ENCODE results near the gene NOS2.
A peak's percentile ranks its signal among the peaks of the same experiment; 100 is the strongest.

NOS2 gene

GRCh38 chr17:27807567-27808470, 7.5 kb upstream of the NOS2 start:
- peak; percentile 99 for FAIRE-seq
- TF ChIP-seq POU2F2 (IDR thresholded peaks at IDR 0.05; ENCODE audit: low read depth, low read length) = no peak
- peak; percentile 54; the same call in 1 of the 2 replicates for TF ChIP-seq POLR2A (IDR thresholded peaks at IDR 0.05; ENCODE audit: low read depth, low read length)
- peak; percentile 39 for DNase-seq (ENCODE audit: insufficient read length, low spot score)

- peak; percentile 58 for DNase-seq (ENCODE audit: insufficient read length, low spot score)
- peak; percentile 89 for FAIRE-seq
- peak; percentile 99 for TF ChIP-seq SPI1 (IDR thresholded peaks at IDR 0.05; ENCODE audit: low read depth, low read length)
- no peak for TF ChIP-seq POU2F2 (IDR thresholded peaks at IDR 0.05; ENCODE audit: low read depth, low read length)
Measured at GRCh38 chr17:27805520-27806146, 5.3 kb upstream of the NOS2 start.

- DNase-seq (ENCODE audit: insufficient read length, low spot score) (no peak), FAIRE-seq (no peak)
- TF ChIP-seq POLR2AphosphoS5 (IDR thresholded peaks at IDR 0.05; ENCODE audit: low read depth, low read length) (no peak), POU2F2 (IDR thresholded peaks at IDR 0.05; ENCODE audit: low read depth, low read length) (no peak), PAX5 (IDR thresholded peaks at IDR 0.05; ENCODE audit: insufficient read depth, low read length, severe bottlenecking) (no peak), SPI1 (IDR thresholded peaks at IDR 0.05; ENCODE audit: low read depth, low read length) (no peak), TAF1 (IDR thresholded peaks at IDR 0.05; ENCODE audit: low read depth, low read length) (no peak), POLR2A (IDR thresholded peaks at IDR 0.05; ENCODE audit: low read depth, low read length) (no peak)
Measured at GRCh38 chr17:27804113-27804512, 3.8 kb upstream of the NOS2 start.

- FAIRE-seq (no peak), DNase-seq (ENCODE audit: insufficient read length, low spot score) (no peak)
- TF ChIP-seq POLR2AphosphoS5 (IDR thresholded peaks at IDR 0.05; ENCODE audit: low read depth, low read length) (no peak), POLR2A (IDR thresholded peaks at IDR 0.05; ENCODE audit: low read depth, low read length) (no peak), SPI1 (IDR thresholded peaks at IDR 0.05; ENCODE audit: low read depth, low read length) (no peak), PAX5 (IDR thresholded peaks at IDR 0.05; ENCODE audit: insufficient read depth, low read length, severe bottlenecking) (no peak), POU2F2 (IDR thresholded peaks at IDR 0.05; ENCODE audit: low read depth, low read length) (no peak), TAF1 (IDR thresholded peaks at IDR 0.05; ENCODE audit: low read depth, low read length) (no peak)
Measured at GRCh38 chr17:27802962-27803680, 2.8 kb upstream of the NOS2 start.

- DNase-seq (ENCODE audit: insufficient read length, low spot score) (no peak), FAIRE-seq (no peak)
- TF ChIP-seq TAF1 (IDR thresholded peaks at IDR 0.05; ENCODE audit: low read depth, low read length) (no peak), POLR2AphosphoS5 (IDR thresholded peaks at IDR 0.05; ENCODE audit: low read depth, low read length) (no peak), POU2F2 (IDR thresholded peaks at IDR 0.05; ENCODE audit: low read depth, low read length) (no peak), SPI1 (IDR thresholded peaks at IDR 0.05; ENCODE audit: low read depth, low read length) (no peak), POLR2A (IDR thresholded peaks at IDR 0.05; ENCODE audit: low read depth, low read length) (no peak), PAX5 (IDR thresholded peaks at IDR 0.05; ENCODE audit: insufficient read depth, low read length, severe bottlenecking) (no peak)
Measured at GRCh38 chr17:27802033-27802432, 1.7 kb upstream of the NOS2 start.

GRCh38 chr17:27798376-27798775, 2.0 kb downstream of the NOS2 start:
- DNase-seq (ENCODE audit: insufficient read length, low spot score) (no peak), FAIRE-seq (no peak)
- TF ChIP-seq POLR2A (IDR thresholded peaks at IDR 0.05; ENCODE audit: low read depth, low read length) (no peak), SPI1 (IDR thresholded peaks at IDR 0.05; ENCODE audit: low read depth, low read length) (no peak), PAX5 (IDR thresholded peaks at IDR 0.05; ENCODE audit: insufficient read depth, low read length, severe bottlenecking) (no peak), TAF1 (IDR thresholded peaks at IDR 0.05; ENCODE audit: low read depth, low read length) (no peak)

- DNase-seq (ENCODE audit: insufficient read length, low spot score) (no peak), FAIRE-seq (no peak)
- TF ChIP-seq TAF1 (IDR thresholded peaks at IDR 0.05; ENCODE audit: low read depth, low read length) (no peak), PAX5 (IDR thresholded peaks at IDR 0.05; ENCODE audit: insufficient read depth, low read length, severe bottlenecking) (no peak), POU2F2 (IDR thresholded peaks at IDR 0.05; ENCODE audit: low read depth, low read length) (no peak), SPI1 (IDR thresholded peaks at IDR 0.05; ENCODE audit: low read depth, low read length) (no peak), POLR2AphosphoS5 (IDR thresholded peaks at IDR 0.05; ENCODE audit: low read depth, low read length) (no peak), POLR2A (IDR thresholded peaks at IDR 0.05; ENCODE audit: low read depth, low read length) (no peak)
Measured at GRCh38 chr17:27797390-27798091, 2.8 kb downstream of the NOS2 start.

- DNase-seq (ENCODE audit: insufficient read length, low spot score) (no peak), FAIRE-seq (no peak)
- TF ChIP-seq TAF1 (IDR thresholded peaks at IDR 0.05; ENCODE audit: low read depth, low read length) = no peak
- no peak for TF ChIP-seq PAX5 (IDR thresholded peaks at IDR 0.05; ENCODE audit: insufficient read depth, low read length, severe bottlenecking)
- TF ChIP-seq POLR2A (IDR thresholded peaks at IDR 0.05; ENCODE audit: low read depth, low read length) = no peak
- no peak for TF ChIP-seq SPI1 (IDR thresholded peaks at IDR 0.05; ENCODE audit: low read depth, low read length)
- no peak for TF ChIP-seq POLR2AphosphoS5 (IDR thresholded peaks at IDR 0.05; ENCODE audit: low read depth, low read length)
- TF ChIP-seq POU2F2 (IDR thresholded peaks at IDR 0.05; ENCODE audit: low read depth, low read length) = no peak
Measured at GRCh38 chr17:27793906-27794569, 6.3 kb downstream of the NOS2 start.
